Suppressor macrophage (primary cell): ENCODE measurements around the gene TRIM33.

Experiments
- DNase-seq, 4 experiments: peaks; one replicate each; pipeline ENCODE4 v3.0.0-alpha.2; 2020 to 2022
- total RNA-seq, 17 experiments: gene quantifications; one replicate each; lab custom pipeline; 2026; ENCODE audit warnings: mixed read lengths in 6 of 17, inconsistent platforms in 3 of 17; lab: John Stamatoyannopoulos, UW

TRIM33 gene
- 67.0 to 226 (median 119) reads per million in 17 experiments for total RNA-seq

- peak; percentile 97 to 99 (median 98) for DNase-seq
Measured at GRCh38 chr1:114511032-114511785, at the start of gene TRIM33. TRIM33 (minus strand) TSS chr1:114511203; CDS start chr1:114511076, 127 bp downstream.

- peak in 2 of 4 experiments; percentile 43 to 47 for DNase-seq
Measured at GRCh38 chr1:114559356-114559755, 48.4 kb upstream of the TRIM33 start.

GRCh38 chr1:114558544-114558943, 47.5 kb upstream of the TRIM33 start:
- DNase-seq = peak in 2 of 4 experiments; percentile 36 to 49

GRCh38 chr1:114554577-114554976, 43.6 kb upstream of the TRIM33 start:
- no peak for DNase-seq

- DNase-seq = no peak
Measured at GRCh38 chr1:114552106-114552639, 41.2 kb upstream of the TRIM33 start.

GRCh38 chr1:114551400-114551799, 40.4 kb upstream of the TRIM33 start:
- no peak for DNase-seq

- no peak for DNase-seq
Measured at GRCh38 chr1:114550336-114550735, 39.3 kb upstream of the TRIM33 start.

GRCh38 chr1:114549137-114549536, 38.1 kb upstream of the TRIM33 start:
- DNase-seq = no peak

- no peak for DNase-seq
Measured at GRCh38 chr1:114547076-114547475, 36.1 kb upstream of the TRIM33 start.

GRCh38 chr1:114545796-114546195, 34.8 kb upstream of the TRIM33 start:
- no peak for DNase-seq

GRCh38 chr1:114545315-114545714, 34.3 kb upstream of the TRIM33 start:
- no peak for DNase-seq

- no peak for DNase-seq
Measured at GRCh38 chr1:114540821-114541220, 29.8 kb upstream of the TRIM33 start.

- no peak for DNase-seq
Measured at GRCh38 chr1:114540272-114540671, 29.3 kb upstream of the TRIM33 start.

GRCh38 chr1:114536043-114536442, 25.0 kb upstream of the TRIM33 start:
- DNase-seq = no peak

- DNase-seq = no peak
Measured at GRCh38 chr1:114535401-114535800, 24.4 kb upstream of the TRIM33 start.

- DNase-seq = no peak
Measured at GRCh38 chr1:114531094-114531493, 20.1 kb upstream of the TRIM33 start.

- no peak for DNase-seq
Measured at GRCh38 chr1:114530224-114530623, 19.2 kb upstream of the TRIM33 start.

- no peak for DNase-seq
Measured at GRCh38 chr1:114524944-114525343, 13.9 kb upstream of the TRIM33 start.

- peak in 2 of 4 experiments; percentile 9 to 13 for DNase-seq
Measured at GRCh38 chr1:114522264-114522575, 11.2 kb upstream of the TRIM33 start.

- DNase-seq = no peak
Measured at GRCh38 chr1:114521396-114522263, 10.6 kb upstream of the TRIM33 start.

- no peak for DNase-seq
Measured at GRCh38 chr1:114517348-114517747, 6.3 kb upstream of the TRIM33 start.

GRCh38 chr1:114512595-114513280, 1.7 kb upstream of the TRIM33 start:
- no peak for DNase-seq
